Uterus (tissue), 2 donors: ENCODE measurements around the gene SPTBN4.

Source experiments
- POLR2A ChIP-seq, 2 donors: fragments of 450-650 bp; IDR thresholded peaks; one replicate each; pipeline ENCODE4 v1.6.1; 2016; ENCODE audit warnings: antibody characterized with exemption in 2 of 2, mild to moderate bottlenecking in 1 of 2, moderate library complexity in 1 of 2
- TF ChIP-seq, protein P1 (sequence below), 4 experiments: fragments of 200-600 bp in 2 of 4; fragments of 450-650 bp in 2 of 4; sonication (generic) in 2 of 4; IDR thresholded peaks; one replicate each; pipeline ENCODE4 v1.5.1; 2016 to 2019; ENCODE audit warnings: antibody characterized with exemption in 4 of 4, mild to moderate bottlenecking in 2 of 4, moderate library complexity in 1 of 4

DNA sequence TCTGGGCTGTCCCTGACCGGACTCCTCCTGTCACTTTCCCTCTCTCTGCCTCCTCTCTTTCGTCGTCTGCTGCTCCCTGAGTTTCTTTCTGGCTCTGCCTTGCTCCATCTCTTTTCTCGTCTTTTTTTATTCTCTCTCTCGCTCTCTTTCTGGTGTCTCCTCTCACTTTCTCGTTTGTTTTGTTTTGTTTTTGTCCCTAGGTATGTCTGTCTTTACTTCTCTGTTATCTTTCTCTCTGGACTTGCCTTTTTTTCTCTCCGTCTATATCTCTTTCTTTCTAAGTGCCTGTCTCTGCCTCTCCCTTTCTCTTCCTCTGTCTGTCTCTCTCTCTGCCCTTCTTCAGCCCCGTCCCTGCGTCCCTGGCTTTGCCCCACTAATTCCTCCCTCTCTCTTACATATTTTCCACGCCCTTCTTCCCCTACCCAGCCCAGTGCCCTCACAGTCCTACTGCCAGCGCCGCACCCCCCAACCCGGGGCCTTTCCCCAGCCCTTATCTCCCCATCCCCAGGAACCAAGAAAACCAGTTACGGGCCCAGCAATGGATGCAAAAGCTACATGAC, 61.8 kb downstream of the SPTBN4 start:
- no peak for TF ChIP-seq POLR2A (IDR thresholded peaks at IDR 0.05)
- TF ChIP-seq, protein P1, sequence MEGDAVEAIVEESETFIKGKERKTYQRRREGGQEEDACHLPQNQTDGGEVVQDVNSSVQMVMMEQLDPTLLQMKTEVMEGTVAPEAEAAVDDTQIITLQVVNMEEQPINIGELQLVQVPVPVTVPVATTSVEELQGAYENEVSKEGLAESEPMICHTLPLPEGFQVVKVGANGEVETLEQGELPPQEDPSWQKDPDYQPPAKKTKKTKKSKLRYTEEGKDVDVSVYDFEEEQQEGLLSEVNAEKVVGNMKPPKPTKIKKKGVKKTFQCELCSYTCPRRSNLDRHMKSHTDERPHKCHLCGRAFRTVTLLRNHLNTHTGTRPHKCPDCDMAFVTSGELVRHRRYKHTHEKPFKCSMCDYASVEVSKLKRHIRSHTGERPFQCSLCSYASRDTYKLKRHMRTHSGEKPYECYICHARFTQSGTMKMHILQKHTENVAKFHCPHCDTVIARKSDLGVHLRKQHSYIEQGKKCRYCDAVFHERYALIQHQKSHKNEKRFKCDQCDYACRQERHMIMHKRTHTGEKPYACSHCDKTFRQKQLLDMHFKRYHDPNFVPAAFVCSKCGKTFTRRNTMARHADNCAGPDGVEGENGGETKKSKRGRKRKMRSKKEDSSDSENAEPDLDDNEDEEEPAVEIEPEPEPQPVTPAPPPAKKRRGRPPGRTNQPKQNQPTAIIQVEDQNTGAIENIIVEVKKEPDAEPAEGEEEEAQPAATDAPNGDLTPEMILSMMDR (IDR thresholded peaks at IDR 0.05), result no peak
